Measurements from ENCODE around the gene PIGH.
"Not testable (repeated sequence)": the region's sequence is repeated elsewhere in the genome, so short reads cannot be mapped to it uniquely, and the experiment has no call there.

The PIGH gene

GRCh38 chr14:67599698-67600561 lies at the start of gene PIGH:
TSS of gene PIGH (minus strand) at chr14:67600268. CDS start at chr14:67600203, 65 bp downstream.
- DNase-seq (ENCODE audit: low read depth in 2 of 3, low spot score in 2 of 3): peak; percentile 82 to 87 (median 83)

DNA sequence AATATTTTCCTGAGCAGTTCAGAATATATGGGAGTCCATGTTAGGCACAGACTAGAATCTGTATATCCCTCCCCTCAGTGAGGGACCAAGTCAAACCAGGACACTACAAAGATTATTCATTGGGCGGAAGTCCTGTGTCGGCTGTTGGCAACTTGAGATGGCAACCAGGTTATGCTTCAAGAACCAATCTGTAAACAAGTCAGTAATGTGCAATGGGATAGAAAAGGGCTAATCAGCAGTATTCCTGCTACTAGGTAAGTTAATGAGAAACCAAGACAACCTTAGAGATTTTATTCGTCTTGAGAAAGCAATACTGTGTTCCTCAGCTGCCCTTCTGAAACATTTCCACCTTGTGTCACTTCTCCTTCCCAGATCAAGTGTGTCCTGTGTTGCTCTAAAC lies 46.1 kb upstream of the PIGH start:
- DNase-seq (ENCODE audit: low read depth in 2 of 3, low spot score in 2 of 3): no peak

GRCh38 chr14:67645414-67645813 lies 45.3 kb upstream of the PIGH start:
- DNase-seq (ENCODE audit: low read depth in 2 of 3, low spot score in 2 of 3): no peak

DNA sequence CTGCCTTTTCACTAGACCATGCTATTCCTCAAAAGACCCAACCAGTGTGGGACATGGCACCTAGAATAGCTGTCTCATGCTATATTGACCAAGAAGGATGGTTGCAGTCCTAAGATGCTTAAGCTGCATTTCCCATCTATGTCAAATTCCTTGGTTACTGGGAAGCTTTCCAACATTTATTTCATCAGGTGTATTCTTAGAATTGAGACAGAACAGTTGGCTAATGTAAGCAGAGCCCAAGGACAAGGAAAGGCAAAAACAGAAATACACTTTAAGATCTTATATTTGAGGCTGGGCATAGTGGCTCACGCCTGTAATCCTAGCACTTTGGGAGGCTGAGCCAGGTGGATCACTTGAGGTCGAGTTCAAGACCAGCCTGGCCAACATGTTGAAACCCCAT lies 44.4 kb upstream of the PIGH start:
- DNase-seq (ENCODE audit: low read depth in 2 of 3, low spot score in 2 of 3): no peak

DNA sequence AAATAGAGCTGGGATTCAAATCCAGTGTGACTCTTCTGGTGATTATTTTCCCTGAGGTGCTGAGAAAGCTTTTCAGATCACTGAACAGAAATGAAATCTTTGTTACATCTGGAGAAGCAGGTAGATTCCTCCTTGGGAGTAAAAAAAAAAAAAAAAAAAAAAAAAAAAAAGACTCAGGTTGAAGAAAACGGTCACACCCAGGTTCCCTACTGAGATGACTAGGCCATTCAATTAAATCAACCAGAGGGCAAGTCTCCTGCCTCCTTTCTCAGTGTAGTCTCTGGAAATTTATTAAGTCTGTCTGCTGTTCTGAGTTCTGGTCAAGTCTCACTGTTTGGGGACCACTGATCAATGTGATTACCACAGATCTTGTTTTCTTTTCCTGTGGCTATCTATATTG lies 43.6 kb upstream of the PIGH start:
- DNase-seq (ENCODE audit: low read depth in 2 of 3, low spot score in 2 of 3): no peak

DNA sequence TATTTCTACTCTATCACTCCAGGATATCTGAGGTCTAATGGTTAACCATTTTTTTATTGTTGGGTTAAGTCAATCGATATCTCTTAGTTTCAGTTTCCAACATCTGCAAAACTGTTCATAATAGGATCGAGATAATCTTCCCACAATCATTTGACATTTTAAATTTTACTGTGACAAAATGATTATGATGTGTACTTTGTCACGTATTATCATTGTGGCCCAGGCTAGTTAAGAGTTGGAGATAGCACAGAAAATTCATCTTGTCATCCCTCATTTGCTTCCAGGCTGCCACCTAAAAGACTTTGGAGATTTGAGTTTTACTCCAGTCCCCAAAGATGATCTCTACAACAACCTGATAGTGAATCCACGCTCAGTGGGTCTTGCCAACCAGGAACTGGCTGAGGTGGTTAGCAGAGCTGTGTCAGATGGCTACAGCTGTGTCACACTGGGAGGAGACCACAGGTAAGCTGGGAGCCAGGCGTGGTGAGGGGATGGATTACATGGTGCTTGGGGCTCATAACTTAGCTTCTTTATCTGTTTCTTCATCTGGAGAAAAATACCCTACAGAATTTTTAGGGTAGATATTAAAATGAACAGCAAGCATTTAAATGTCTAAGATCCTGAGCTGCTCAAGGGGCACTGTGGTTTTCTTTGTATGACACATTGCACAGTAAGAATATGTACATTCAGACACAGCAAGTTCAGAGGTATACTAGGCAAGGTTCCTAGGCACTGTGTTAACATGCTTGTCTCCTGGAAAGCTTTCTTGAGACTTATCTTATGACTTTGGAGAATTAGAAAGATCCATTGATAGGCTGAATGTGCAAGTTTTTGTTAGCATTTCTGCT lies 42.1 kb upstream of the PIGH start:
- DNase-seq (ENCODE audit: low read depth in 2 of 3, low spot score in 2 of 3): no peak

DNA sequence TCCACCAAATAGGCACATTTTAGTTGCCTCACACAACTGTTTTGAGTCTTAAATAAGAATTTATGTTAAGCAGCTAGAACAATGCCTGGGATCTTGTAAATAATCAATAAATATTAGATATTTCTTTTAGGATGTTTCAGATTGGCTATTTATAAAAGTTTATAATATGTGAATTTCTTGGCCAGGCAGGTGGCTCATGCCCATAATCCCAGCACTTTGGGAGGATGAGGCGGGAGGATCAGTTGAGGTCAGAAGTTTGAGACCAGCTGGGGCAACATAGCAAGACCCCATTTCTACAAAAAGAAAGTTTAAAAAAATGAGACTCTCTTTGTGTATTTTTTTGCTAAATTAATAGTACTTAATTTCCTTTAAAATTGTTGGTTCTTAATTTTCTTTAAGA lies 41.4 kb upstream of the PIGH start:
- DNase-seq (ENCODE audit: low read depth in 2 of 3, low spot score in 2 of 3): no peak

DNA sequence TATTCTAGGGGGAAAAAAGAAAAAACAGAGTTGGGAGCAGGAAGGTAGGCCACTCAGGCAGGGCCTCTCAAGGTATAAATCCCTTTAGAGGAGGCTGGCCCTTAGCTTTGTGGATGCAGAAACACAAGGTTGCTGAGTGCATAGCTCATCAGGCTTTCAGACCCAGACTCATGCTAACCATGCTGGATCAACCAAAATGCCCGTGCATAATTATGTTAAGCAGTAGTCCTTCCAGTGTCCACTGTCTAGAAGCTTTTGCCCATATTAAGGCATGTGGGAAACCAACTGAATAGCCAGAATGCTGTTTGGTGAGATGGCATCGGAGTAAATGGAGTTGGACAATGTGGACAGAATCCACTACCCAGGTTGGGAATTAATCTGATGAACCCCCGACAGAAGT lies 38.6 kb upstream of the PIGH start:
- DNase-seq (ENCODE audit: low read depth in 2 of 3, low spot score in 2 of 3): no peak

- no peak for DNase-seq (ENCODE audit: low read depth in 2 of 3, low spot score in 2 of 3)
These were observed 36.4 kb upstream of the PIGH start for GRCh38 chr14:67636361-67636919.

GRCh38 chr14:67633451-67634147 lies 33.5 kb upstream of the PIGH start:
- no peak for DNase-seq (ENCODE audit: low read depth in 2 of 3, low spot score in 2 of 3)

- no peak for DNase-seq (ENCODE audit: low read depth in 2 of 3, low spot score in 2 of 3)
These were observed 30.9 kb upstream of the PIGH start for GRCh38 chr14:67630938-67631337.

GRCh38 chr14:67630186-67630585 lies 30.1 kb upstream of the PIGH start:
- no peak for DNase-seq (ENCODE audit: low read depth in 2 of 3, low spot score in 2 of 3)

DNA sequence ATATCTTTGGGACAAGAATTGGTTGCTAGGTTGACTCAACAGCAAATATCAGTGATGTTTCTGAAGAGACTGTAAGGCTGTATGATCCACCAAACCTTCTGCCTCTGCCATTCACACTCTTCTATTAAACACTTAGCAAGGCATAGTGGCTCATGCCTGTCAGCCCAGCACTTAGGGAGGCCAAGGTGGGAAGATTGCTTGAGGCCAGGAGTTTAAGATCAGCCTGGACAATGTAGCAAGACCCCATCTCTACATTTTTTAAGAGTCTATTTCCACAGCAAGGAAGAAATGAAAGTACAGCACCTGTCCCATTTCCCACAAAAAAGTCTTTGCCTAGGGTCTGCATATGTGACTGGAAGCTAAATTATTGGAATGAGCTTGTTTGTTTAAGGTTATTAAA lies 27.5 kb upstream of the PIGH start:
- DNase-seq (ENCODE audit: low read depth in 2 of 3, low spot score in 2 of 3): no peak

GRCh38 chr14:67626131-67626530 lies 26.1 kb upstream of the PIGH start:
- DNase-seq (ENCODE audit: low read depth in 2 of 3, low spot score in 2 of 3): not testable (repeated sequence)

DNA sequence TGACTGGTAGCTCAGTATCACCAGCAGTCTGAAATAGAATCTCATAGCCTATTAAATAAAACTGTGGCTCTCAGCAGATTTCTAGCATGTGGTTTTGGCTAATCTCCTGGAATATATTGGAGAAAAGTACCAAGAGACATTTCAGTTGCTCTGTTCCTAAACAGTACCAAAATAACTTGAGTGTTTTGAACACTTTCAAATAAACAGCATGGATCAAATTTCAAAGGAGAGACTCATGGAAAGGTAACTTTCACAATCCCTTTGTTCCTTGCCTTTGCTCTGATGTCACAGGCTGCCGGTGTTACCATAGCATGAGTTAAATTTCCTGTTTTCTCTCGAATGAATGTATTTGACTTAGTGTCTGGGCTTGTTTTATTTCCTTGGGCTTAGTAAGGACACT lies 23.0 kb upstream of the PIGH start:
- DNase-seq (ENCODE audit: low read depth in 2 of 3, low spot score in 2 of 3): no peak

GRCh38 chr14:67622675-67623074 lies 22.6 kb upstream of the PIGH start:
- no peak for DNase-seq (ENCODE audit: low read depth in 2 of 3, low spot score in 2 of 3)

DNA sequence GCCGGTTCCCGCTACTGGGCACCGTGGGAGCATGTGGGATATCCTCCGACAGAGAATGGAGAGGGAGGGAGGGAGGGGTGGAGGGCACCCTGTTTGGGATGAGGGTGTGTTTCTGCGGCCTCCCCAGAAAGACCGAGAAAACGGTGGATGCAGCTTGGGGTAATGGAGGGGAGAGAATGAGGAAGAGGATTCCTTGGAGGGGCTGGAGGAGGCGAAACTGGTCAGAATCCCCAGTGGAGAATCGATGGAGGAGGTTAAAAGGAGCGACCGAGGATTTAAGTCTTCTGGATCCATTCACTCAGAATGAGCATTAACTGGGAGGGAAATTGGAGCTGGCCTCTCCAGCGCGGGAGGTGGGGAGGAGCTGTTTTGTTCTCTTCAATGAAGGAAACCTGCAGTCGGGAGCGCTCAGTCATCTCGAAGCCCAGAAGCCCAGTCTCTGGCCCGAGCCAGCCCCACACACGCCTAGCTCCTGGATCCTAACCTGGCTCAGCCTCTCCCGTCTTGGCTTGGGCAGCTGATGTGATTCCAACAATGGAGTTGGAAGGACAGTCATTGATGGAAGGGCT lies 20.2 kb upstream of the PIGH start:
- DNase-seq (ENCODE audit: low read depth in 2 of 3, low spot score in 2 of 3): no peak

DNA sequence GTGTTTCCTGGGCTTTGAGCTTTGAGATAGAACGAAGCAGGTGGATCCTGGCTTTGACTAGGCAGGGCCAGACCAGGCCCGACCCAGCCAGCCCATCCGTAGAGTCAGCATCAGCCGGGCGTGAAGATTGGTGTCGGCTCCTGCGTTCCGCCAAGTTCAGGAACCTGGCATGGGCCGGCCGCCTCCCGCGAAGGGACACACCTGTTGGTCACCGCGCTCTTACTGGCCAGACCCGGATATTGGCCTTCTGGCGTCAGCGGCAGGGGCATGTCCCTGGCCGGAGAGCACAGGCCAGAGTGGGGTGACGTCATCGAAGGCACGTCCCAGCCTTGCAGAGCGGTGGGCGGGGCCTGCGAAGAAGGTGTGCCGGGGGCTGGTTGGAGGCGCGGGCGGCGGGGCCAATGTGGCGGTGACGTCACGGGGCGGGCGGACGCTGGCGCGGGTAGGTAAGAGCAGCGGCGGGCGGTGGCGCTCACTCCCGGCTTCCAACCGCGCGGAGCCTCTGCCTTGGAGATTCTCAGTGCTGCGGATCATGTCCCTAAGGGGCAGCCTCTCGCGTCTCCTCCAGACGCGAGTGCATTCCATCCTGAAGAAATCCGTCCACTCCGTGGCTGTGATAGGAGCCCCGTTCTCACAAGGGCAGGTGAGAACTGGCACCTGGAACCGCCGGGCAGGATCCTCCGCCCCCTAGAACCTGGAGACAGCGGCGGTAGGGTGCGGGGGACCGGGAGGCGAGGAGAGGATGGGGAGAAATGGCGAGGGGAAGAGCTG lies 19.6 kb upstream of the PIGH start, which contains the start of gene ARG2:
ARG2 (plus strand) TSS at position 475 of the 771 bp plus-strand sequence; CDS start at position 533, 58 bp downstream.
- peak; percentile 89 to 91 (median 90) for DNase-seq (ENCODE audit: low read depth in 2 of 3, low spot score in 2 of 3)

GRCh38 chr14:67618617-67619063 lies 18.6 kb upstream of the PIGH start:
- DNase-seq (ENCODE audit: low read depth in 2 of 3, low spot score in 2 of 3): no peak

DNA sequence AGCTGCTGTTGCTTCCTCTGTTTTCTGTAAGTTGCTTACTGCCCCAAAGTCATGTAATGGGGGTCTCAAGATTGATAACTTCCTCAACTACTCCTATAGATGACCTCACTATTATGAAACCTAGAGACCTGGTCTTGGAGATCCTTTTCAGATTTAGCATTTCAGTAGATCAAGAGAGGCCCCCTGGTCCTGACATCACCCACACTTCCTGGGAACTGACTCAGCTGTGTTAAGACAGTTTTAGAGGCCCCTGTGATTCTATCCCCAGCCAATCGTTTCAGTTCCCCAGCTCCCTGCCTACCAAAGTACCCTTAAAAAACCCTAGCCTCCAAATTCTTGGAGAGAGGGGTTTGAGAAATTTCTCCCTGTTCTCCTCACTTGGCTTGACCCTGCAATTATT lies 10.4 kb upstream of the PIGH start:
- DNase-seq (ENCODE audit: low read depth in 2 of 3, low spot score in 2 of 3): no peak
